HepG2 (cell line): ENCODE measurements around the gene SERTAD2. TPM values are rescaled to one million over a fixed set of nuclear protein-coding genes. Genes with fewer than 3 reads are reported as not detected.

Source experiments
- AHR ChIP-seq: IDR thresholded peaks from 2 replicates; pipeline ENCODE4 v1.6.1; 2018; ENCODE audit warnings: missing genetic modification reagents, missing compliant biosample characterization
- ELF3 ChIP-seq: IDR thresholded peaks from 2 replicates; pipeline ENCODE4 v1.6.1; 2016; ENCODE audit warnings: missing genetic modification reagents, missing compliant biosample characterization
- FOXM1 ChIP-seq: sonication (generic); formaldehyde crosslinking; IDR thresholded peaks from 2 replicates; pipeline ENCODE4 v1.5.0; 2020; ENCODE audit warnings: missing genetic modification reagents
- FOXO4 ChIP-seq: sonication (generic); formaldehyde crosslinking; conservative IDR thresholded peaks from 2 replicates; pipeline ENCODE4 v1.8.1; 2023; ENCODE audit warnings: missing genetic modification reagents
- HNRNPK ChIP-seq: fragments of 200-400 bp; formaldehyde crosslinking; IDR thresholded peaks from 2 replicates; pipeline ENCODE4 v1.6.1; 2018; ENCODE audit warnings: low read length, low read depth, moderate library complexity, mild to moderate bottlenecking; ENCODE audit not compliant: poor library complexity, severe bottlenecking
- NFE2 ChIP-seq: sonication (generic); formaldehyde crosslinking; IDR thresholded peaks from 2 replicates; pipeline ENCODE4 v1.4.0; 2020; ENCODE audit warnings: missing genetic modification reagents
- NFE2L2 ChIP-seq: fragments of 150-350 bp; IDR thresholded peaks from 2 replicates; pipeline ENCODE4 v1.6.1; 2014; ENCODE audit warnings: low read length
- TARDBP ChIP-seq: sonication (generic); formaldehyde crosslinking; IDR thresholded peaks from 2 replicates; pipeline ENCODE4 v1.8.0; 2022; ENCODE audit warnings: mild to moderate bottlenecking, missing genetic modification reagents
- ZBTB39 ChIP-seq: sonication (generic); formaldehyde crosslinking; IDR thresholded peaks from 2 replicates; pipeline ENCODE4 v1.5.0; 2020; ENCODE audit warnings: missing genetic modification reagents
- ZMAT5 ChIP-seq: sonication (generic); formaldehyde crosslinking; IDR thresholded peaks from 2 replicates; pipeline ENCODE4 v1.5.0; 2020; ENCODE audit warnings: mild to moderate bottlenecking, low read depth, missing genetic modification reagents, borderline replicate concordance
- ZNF34 ChIP-seq: sonication (generic); formaldehyde crosslinking; IDR thresholded peaks from 2 replicates; pipeline ENCODE4 v1.4.0; 2020; ENCODE audit warnings: mild to moderate bottlenecking, missing genetic modification reagents, borderline replicate concordance
- ZNF672 ChIP-seq: sonication (generic); formaldehyde crosslinking; IDR thresholded peaks from 2 replicates; pipeline ENCODE4 v1.8.1; 2022; ENCODE audit warnings: missing genetic modification reagents
- ZNF7 ChIP-seq: IDR thresholded peaks from 2 replicates; pipeline ENCODE4 v1.6.1; 2016; ENCODE audit warnings: missing biosample characterization, missing genetic modification reagents
- ZNF800 ChIP-seq: sonication (generic); formaldehyde crosslinking; IDR thresholded peaks from 2 replicates; pipeline ENCODE4 v1.4.0; 2020; ENCODE audit warnings: missing genetic modification reagents
- polyA plus RNA-seq, 8 experiments: library from polyadenylated mRNA; depleted of rRNA in 3 of 8; stranded (reverse) in 7 of 8; unstranded in 1 of 8; fragments of >200 nt; fragmentation: Illumina TruSeq in 4 of 8; extraction: Trizol in 4 of 8; gene quantifications; 2 replicates each; pipeline versions ENCODE4 v1.2.1 to v1.2.3, GENCODE V29; 2011 to 2016; ENCODE audit warnings: low read depth in 4 of 8, missing spikeins in 1 of 8, mixed read lengths in 1 of 8; ENCODE audit not compliant: insufficient read depth in 1 of 8
- total RNA-seq, 5 experiments: library from RNA; depleted of rRNA; stranded (reverse); fragments of >200 nt; fragmentation: Illumina TruSeq; extraction: Trizol; gene quantifications; 2 replicates each; pipeline ENCODE4 v1.2.3, GENCODE V29; 2016; ENCODE audit warnings: low read depth in 1 of 5
- TF ChIP-seq, protein P1 (sequence below): sonication (generic); formaldehyde crosslinking; conservative IDR thresholded peaks from 2 replicates; pipeline ENCODE4 v1.5.0; 2020; ENCODE audit warnings: missing genetic modification reagents
- TF ChIP-seq, protein P2 (sequence below): sonication (generic); formaldehyde crosslinking; IDR thresholded peaks from 2 replicates; pipeline ENCODE4 v1.4.0; 2020; ENCODE audit warnings: mild to moderate bottlenecking, missing genetic modification reagents
- TF ChIP-seq, protein P3 (sequence below): sonication (generic); formaldehyde crosslinking; IDR thresholded peaks from 2 replicates; pipeline ENCODE4 v1.5.1; 2020; ENCODE audit warnings: mild to moderate bottlenecking, moderate library complexity, missing genetic modification reagents

The SERTAD2 gene
- total and polyA plus RNA-seq, 2 of the 13 experiments (the other 11 are each of a cell fraction or from before 2014, with no cell fraction given), result 6.7 to 22.6 TPM

DNA sequence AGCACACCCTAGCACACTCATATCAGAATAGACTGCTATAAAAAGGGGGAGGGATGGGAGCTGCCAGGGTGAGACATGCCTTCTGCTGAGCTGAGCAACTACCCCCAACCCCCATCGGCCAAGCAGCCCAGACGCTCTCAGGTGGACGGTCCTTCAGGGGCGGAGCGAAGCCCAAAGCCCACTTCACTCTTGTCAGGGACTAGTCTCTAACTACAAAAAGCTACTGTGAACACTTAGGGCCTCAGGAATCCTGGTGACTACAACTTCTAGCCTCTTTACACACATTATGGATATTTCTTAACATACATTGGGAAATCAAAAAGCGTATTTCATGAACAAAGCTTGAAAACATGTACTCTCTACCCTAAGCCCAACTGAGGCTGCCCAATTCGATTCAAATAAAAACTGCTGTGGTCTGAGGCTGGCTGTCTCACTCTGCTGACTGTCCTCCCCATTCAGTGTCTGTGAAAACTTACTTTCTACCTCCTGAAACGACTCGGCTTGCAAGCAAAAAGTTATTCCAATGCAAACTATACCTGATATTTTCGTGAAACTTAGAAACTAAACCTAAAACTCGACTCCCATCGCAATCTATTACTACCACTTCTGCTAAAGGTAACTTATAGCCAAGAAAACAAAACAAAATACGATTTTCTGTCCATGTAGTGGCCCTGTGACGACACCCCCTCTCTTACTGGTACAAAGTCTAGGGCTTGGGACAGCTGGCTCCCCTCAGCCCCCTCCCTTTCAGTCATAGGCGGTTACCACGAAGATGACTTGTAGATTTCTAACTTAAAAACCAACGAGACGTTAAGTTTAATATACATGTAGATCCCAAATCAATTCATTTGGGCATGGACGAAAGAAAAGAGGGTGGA is 1.2 kb downstream of the SERTAD2 start (continued):
- TF ChIP-seq FOXO4 (CRISPR knock-in tag), result no peak
- no peak for TF ChIP-seq ELF3
- no peak for TF ChIP-seq ZNF7
- TF ChIP-seq, protein P1, sequence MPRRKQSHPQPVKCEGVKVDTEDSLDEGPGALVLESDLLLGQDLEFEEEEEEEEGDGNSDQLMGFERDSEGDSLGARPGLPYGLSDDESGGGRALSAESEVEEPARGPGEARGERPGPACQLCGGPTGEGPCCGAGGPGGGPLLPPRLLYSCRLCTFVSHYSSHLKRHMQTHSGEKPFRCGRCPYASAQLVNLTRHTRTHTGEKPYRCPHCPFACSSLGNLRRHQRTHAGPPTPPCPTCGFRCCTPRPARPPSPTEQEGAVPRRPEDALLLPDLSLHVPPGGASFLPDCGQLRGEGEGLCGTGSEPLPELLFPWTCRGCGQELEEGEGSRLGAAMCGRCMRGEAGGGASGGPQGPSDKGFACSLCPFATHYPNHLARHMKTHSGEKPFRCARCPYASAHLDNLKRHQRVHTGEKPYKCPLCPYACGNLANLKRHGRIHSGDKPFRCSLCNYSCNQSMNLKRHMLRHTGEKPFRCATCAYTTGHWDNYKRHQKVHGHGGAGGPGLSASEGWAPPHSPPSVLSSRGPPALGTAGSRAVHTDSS (CRISPR knock-in tag), result no peak
- TF ChIP-seq ZMAT5, result no peak
- no peak for TF ChIP-seq ZBTB39 (CRISPR knock-in tag)
- no peak for TF ChIP-seq FOXM1
- no peak for TF ChIP-seq AHR (CRISPR knock-in tag)
- TF ChIP-seq, protein P2, sequence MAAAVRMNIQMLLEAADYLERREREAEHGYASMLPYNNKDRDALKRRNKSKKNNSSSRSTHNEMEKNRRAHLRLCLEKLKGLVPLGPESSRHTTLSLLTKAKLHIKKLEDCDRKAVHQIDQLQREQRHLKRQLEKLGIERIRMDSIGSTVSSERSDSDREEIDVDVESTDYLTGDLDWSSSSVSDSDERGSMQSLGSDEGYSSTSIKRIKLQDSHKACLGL (CRISPR knock-in tag), result no peak
- TF ChIP-seq TARDBP, result no peak
- TF ChIP-seq ZNF34 (CRISPR knock-in tag), result no peak
- TF ChIP-seq NFE2L2, result no peak
- TF ChIP-seq, protein P3, sequence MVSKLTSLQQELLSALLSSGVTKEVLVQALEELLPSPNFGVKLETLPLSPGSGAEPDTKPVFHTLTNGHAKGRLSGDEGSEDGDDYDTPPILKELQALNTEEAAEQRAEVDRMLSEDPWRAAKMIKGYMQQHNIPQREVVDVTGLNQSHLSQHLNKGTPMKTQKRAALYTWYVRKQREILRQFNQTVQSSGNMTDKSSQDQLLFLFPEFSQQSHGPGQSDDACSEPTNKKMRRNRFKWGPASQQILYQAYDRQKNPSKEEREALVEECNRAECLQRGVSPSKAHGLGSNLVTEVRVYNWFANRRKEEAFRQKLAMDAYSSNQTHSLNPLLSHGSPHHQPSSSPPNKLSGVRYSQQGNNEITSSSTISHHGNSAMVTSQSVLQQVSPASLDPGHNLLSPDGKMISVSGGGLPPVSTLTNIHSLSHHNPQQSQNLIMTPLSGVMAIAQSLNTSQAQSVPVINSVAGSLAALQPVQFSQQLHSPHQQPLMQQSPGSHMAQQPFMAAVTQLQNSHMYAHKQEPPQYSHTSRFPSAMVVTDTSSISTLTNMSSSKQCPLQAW (CRISPR knock-in tag), result peak; percentile 41; the same call in 1 of the 2 replicates
- no peak for TF ChIP-seq NFE2
- TF ChIP-seq ZNF800 (CRISPR knock-in tag), result 0 out of 2 replicates have a peak, but pooled peaks have one; percentile 67
- TF ChIP-seq ZNF672 (CRISPR knock-in tag), result no peak
- TF ChIP-seq HNRNPK, result no peak
